Prostate gland (tissue), 2 donors: Measurements from ENCODE around the gene KIZ. TPM values are rescaled to one million over a fixed set of nuclear protein-coding genes. Genes with fewer than 3 reads are reported as not detected.

Experiments used
- DNase-seq: peaks from one replicate; pipeline ENCODE4 v3.0.0-alpha.2; 2019; ENCODE audit warnings: low spot score
- H3K27ac ChIP-seq, 2 donors: fragments of 200-600 bp; sonication (generic); 2 replicates each; pipeline ENCODE4 v1.5.1; 2017 to 2019
- H3K27me3 ChIP-seq: fragments of 200-600 bp; sonication (generic); replicated peaks from 2 replicates; pipeline ENCODE4 v1.5.1; 2019; ENCODE audit not compliant: insufficient read depth
- H3K36me3 ChIP-seq, 2 donors: fragments of 200-600 bp; sonication (generic); 1 replicate in 1 of 2; 2 replicates in 1 of 2; pipeline versions ENCODE4 v1.5.1 to v1.8.1; 2017 to 2019
- H3K4me1 ChIP-seq: fragments of 200-600 bp; sonication (generic); replicated peaks from 2 replicates; pipeline ENCODE4 v1.5.1; 2019
- H3K4me3 ChIP-seq, 2 donors: fragments of 200-600 bp; sonication (generic); 2 replicates each; pipeline ENCODE4 v1.5.1; 2017 to 2019
- H3K9me3 ChIP-seq: fragments of 200-600 bp; sonication (generic); 2 replicates; pipeline ENCODE4 v1.5.1; 2017
- POLR2A ChIP-seq: fragments of 450-650 bp; IDR thresholded peaks from one replicate; pipeline ENCODE4 v1.6.1; 2016; ENCODE audit warnings: antibody characterized with exemption, mild to moderate bottlenecking
- POLR2AphosphoS5 ChIP-seq: sonication (generic); formaldehyde crosslinking; IDR thresholded peaks from one replicate; pipeline ENCODE4 v1.6.1; 2017; ENCODE audit warnings: antibody characterized with exemption
- WGBS: methylation state at CpG from one replicate; pipeline ENCODE4 v1.1.5; 2018; 5-methylcytosine and 5-hydroxymethylcytosine counted together
- intact Hi-C: fragments of 100-400 bp; cut with DNase I; formaldehyde crosslinking; loops from one replicate; pipeline ENCODE4 v1.14.2; 2022
- total RNA-seq, 2 donors: library from RNA; depleted of rRNA; stranded (reverse); fragments of >200 nt; gene quantifications; one replicate each; pipeline ENCODE4 v1.1.0, GENCODE V29; 2016
- TF ChIP-seq, protein P1 (sequence below), 4 experiments: fragments of 200-600 bp in 2 of 4; fragments of 450-650 bp in 2 of 4; sonication (generic) in 2 of 4; IDR thresholded peaks; 1 replicate in 3 of 4; 2 replicates in 1 of 4; pipeline ENCODE4 v1.5.1; 2016 to 2019; ENCODE audit warnings: antibody characterized with exemption in 4 of 4, mild to moderate bottlenecking in 2 of 4, moderate library complexity in 2 of 4

Gene KIZ
- total RNA-seq, 2 donors from 2014 or later, result 39.9 to 41.0 TPM

DNA sequence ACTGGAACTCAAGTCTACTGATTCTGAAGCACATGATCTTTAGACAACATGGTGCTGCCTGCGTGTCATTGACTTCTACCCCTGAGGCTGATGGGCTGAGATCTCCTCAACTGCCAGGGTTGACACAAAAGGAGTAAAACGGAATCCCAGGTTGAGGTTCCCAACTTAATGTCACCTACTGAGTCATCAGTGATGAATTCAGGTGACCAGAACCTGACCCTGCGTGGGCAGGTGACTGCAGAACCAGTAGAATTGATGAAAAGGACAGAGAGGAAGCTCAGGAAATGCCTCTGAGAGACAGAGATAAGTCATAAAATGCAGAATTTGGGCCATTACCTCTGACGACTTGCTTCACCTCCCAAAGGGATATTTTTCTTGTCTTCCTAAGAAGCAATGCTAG lies 7.7 kb upstream of the KIZ start:
- Histone ChIP-seq H3K27me3 (no peaks in the 10 kb centered on the region), H3K4me3 (no peak overlapping the region), H3K36me3 (no peaks in the 10 kb centered on the region), H3K9me3 (no peaks in the 10 kb centered on the region), H3K27ac (no peak overlapping the region), H3K4me1 (no peaks in the 10 kb centered on the region)
- no peak for DNase-seq
- intact Hi-C loops, result no loop called here
- WGBS, result 60% methylated on average over 4 of the region's 4 CpGs
- TF ChIP-seq, protein P1, sequence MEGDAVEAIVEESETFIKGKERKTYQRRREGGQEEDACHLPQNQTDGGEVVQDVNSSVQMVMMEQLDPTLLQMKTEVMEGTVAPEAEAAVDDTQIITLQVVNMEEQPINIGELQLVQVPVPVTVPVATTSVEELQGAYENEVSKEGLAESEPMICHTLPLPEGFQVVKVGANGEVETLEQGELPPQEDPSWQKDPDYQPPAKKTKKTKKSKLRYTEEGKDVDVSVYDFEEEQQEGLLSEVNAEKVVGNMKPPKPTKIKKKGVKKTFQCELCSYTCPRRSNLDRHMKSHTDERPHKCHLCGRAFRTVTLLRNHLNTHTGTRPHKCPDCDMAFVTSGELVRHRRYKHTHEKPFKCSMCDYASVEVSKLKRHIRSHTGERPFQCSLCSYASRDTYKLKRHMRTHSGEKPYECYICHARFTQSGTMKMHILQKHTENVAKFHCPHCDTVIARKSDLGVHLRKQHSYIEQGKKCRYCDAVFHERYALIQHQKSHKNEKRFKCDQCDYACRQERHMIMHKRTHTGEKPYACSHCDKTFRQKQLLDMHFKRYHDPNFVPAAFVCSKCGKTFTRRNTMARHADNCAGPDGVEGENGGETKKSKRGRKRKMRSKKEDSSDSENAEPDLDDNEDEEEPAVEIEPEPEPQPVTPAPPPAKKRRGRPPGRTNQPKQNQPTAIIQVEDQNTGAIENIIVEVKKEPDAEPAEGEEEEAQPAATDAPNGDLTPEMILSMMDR (IDR thresholded peaks at IDR 0.05), result no peak
- TF ChIP-seq POLR2A, result no peak

DNA sequence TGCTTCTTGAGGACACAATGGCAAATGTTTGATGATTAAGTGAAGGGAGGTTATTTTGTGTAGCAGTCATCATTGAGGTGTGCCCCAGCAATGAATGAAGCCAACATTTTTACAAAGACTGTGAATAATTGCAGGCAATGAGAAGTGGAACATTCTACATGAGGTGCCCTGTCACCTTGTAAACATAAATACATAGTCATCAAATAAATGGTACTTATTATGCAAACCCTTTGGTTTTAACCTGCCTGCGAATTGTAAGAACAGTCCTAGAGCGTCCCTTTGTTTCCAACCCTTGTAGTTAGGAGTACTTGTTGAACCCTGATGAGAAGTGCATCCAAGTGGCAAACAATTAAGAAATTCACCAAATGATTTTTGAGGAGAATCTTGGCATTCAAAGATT lies 7.1 kb upstream of the KIZ start:
- Histone ChIP-seq H3K4me3 (no peak overlapping the region), H3K9me3 (no peaks in the 10 kb centered on the region), H3K27ac (no peak overlapping the region), H3K27me3 (no peaks in the 10 kb centered on the region), H3K36me3 (no peaks in the 10 kb centered on the region), H3K4me1 (no peaks in the 10 kb centered on the region)
- no peak for DNase-seq
- TF ChIP-seq, protein P1 (IDR thresholded peaks at IDR 0.05), result no peak
- TF ChIP-seq POLR2A (no peak), POLR2AphosphoS5 (no peak)
- intact Hi-C loops, result no loop called here
- WGBS, result 98% methylated on average over 2 of the region's 2 CpGs

DNA sequence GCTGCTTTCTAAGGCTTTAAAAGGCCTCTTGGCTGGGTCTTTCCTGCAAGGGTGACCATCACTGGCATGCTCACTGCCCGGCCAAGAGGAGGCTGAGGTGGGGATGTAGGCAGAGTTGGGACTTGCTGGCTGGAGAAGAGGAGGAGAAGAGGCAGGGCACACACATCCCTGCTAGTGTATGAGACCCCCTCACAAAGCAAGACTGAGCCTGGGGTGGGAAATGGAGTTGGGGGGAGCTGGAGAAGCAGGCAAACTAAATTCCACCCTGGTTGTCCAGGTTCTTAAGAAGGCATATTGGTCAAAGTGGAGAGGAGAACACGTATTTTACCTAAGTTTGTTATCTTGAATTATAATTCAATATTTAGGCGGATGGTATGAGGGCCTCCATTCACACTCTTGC lies 1.7 kb upstream of the KIZ start:
- H3K27ac ChIP-seq, result no peak overlapping the region
- intact Hi-C loops, result loop anchor here (10.0 kb wide), 1 partner anchor 259 kb away; no protein-coding TSS in a partner anchor
- 97% methylated on average over 3 of the region's 3 CpGs for WGBS
- TF ChIP-seq POLR2A (no peak), POLR2AphosphoS5 (no peak)
- TF ChIP-seq, protein P1 (IDR thresholded peaks at IDR 0.05), result no peak
- H3K4me3 ChIP-seq, result no peak overlapping the region
- H3K36me3 ChIP-seq, result no peaks in the 10 kb centered on the region
- H3K27me3 ChIP-seq, result no peaks in the 10 kb centered on the region
- DNase-seq, result no peak
- no peaks in the 10 kb centered on the region for H3K9me3 ChIP-seq
- no peaks in the 10 kb centered on the region for H3K4me1 ChIP-seq

DNA sequence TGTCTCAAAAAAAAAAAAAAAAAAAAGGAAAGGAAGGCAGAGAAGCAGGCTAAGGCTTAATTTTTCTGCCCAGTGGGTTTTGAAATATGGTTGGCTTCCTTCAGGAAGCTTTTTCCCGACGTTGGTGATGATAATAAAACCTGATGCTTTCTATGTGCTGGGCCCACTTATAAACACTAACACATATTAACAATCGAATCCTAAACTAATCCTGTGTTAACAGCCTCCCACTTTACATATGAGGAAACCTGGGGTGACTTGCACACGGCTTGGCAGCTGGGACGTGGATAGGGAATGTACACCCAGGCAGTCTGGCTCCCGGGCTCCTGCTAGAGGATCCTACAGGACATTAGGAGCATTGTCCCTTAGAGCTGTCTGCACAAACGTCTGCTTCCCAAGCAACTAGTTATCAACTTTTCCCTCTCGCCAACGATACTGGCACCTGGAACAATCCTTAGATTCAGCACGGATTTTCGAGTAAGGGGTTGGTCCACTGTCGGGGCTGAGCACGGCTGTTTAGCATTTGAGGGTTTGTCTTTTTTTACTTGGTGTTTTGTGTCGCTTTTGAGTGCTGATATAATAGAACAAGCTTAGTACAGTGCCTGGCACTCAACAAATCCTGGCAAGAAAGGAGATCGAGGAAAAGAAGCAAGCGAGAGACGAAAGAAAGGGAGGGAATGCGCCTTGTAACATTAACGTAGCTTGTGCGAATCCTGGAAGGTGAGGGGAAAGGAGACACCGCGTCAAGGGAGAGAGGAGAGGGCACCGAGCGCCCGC lies 622 bp upstream of the KIZ start:
- Histone ChIP-seq H3K4me1 (no peaks in the 10 kb centered on the region), H3K27ac (peak overlapping the region; percentile 60 to 81), H3K36me3 (no peaks in the 10 kb centered on the region), H3K4me3 (peak overlapping the region; percentile 68 to 93), H3K9me3 (no peaks in the 10 kb centered on the region), H3K27me3 (no peaks in the 10 kb centered on the region)
- 3% methylated on average over 25 of the region's 25 CpGs for WGBS
- no peak for TF ChIP-seq POLR2AphosphoS5
- TF ChIP-seq, protein P1 (IDR thresholded peaks at IDR 0.05), result peak in 2 of 4 experiments; percentile 6 to 7
- DNase-seq, result peak; percentile 43
- intact Hi-C loops, result loop anchor here (10.0 kb wide), 1 partner anchor 260 kb away; no protein-coding TSS in a partner anchor

DNA sequence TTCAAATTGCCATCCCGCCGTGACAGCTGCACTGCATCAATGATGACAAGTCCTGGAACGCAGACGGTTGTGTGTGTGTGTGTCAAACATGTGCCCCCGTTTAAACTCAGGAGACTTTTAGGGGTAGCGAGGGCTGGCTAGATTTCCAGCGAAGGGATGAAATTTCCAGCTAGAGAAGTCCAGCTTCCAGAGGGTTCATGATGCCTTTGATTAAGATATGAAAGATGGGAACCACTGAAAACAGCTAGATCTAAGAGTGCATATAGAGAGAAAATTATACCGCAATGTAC lies 644 bp downstream of the KIZ start:
- Histone ChIP-seq H3K36me3 (no peaks in the 10 kb centered on the region), H3K27me3 (no peaks in the 10 kb centered on the region), H3K4me1 (no peaks in the 10 kb centered on the region), H3K27ac (peak overlapping the region; percentile 81), H3K9me3 (no peaks in the 10 kb centered on the region), H3K4me3 (peak overlapping the region; percentile 68 to 93)
- DNase-seq, result no peak
- TF ChIP-seq, protein P1 (IDR thresholded peaks at IDR 0.05), result no peak
- no peak for TF ChIP-seq POLR2AphosphoS5
- TF ChIP-seq POLR2A, result no peak
- WGBS, result 8% methylated on average over 8 of the region's 8 CpGs
- intact Hi-C loops, result loop anchor here (10.0 kb wide), 1 partner anchor 262 kb away; no protein-coding TSS in a partner anchor
